ENCODE results near the gene CSNK1A1.

CSNK1A1 gene

GRCh38 chr5:149552553-149553160, 1.4 kb upstream of the CSNK1A1 start:
- H3K4me3 ChIP-seq (ENCODE audit: low read length) = no peak overlapping the region
- TF ChIP-seq CTCF (IDR thresholded peaks at IDR 0.05; ENCODE audit: insufficient read depth, low read depth, low read length, missing control alignments) = no peak
- DNase-seq (ENCODE audit: low read depth) = no peak

- TF ChIP-seq CTCF (IDR thresholded peaks at IDR 0.05; ENCODE audit: insufficient read depth, low read depth, low read length, missing control alignments) = no peak
- peak overlapping the region; percentile 100 for H3K4me3 ChIP-seq (ENCODE audit: low read length)
- no peak for DNase-seq (ENCODE audit: low read depth)
These were observed 827 bp upstream of the CSNK1A1 start for GRCh38 chr5:149552038-149552494.

- TF ChIP-seq CTCF (IDR thresholded peaks at IDR 0.05; ENCODE audit: insufficient read depth, low read depth, low read length, missing control alignments) = no peak
- no peak for DNase-seq (ENCODE audit: low read depth)
- H3K4me3 ChIP-seq (ENCODE audit: low read length) = peak overlapping the region; percentile 100
These were observed 529 bp downstream of the CSNK1A1 start for GRCh38 chr5:149550594-149551226.

GRCh38 chr5:149550268-149550583, 1.0 kb downstream of the CSNK1A1 start:
- TF ChIP-seq CTCF (IDR thresholded peaks at IDR 0.05; ENCODE audit: insufficient read depth, low read depth, low read length, missing control alignments) = no peak
- peak overlapping the region; percentile 100 for H3K4me3 ChIP-seq (ENCODE audit: low read length)
- peak; percentile 53 for DNase-seq (ENCODE audit: low read depth)

GRCh38 chr5:149549461-149550267, 1.6 kb downstream of the CSNK1A1 start:
- TF ChIP-seq CTCF (IDR thresholded peaks at IDR 0.05; ENCODE audit: insufficient read depth, low read depth, low read length, missing control alignments) = no peak
- DNase-seq (ENCODE audit: low read depth) = peak; percentile 81
- peak overlapping the region; percentile 100 for H3K4me3 ChIP-seq (ENCODE audit: low read length)

- H3K4me3 ChIP-seq (ENCODE audit: low read length) = peak overlapping the region; percentile 100
- DNase-seq (ENCODE audit: low read depth) = peak; percentile 92
- TF ChIP-seq CTCF (IDR thresholded peaks at IDR 0.05; ENCODE audit: insufficient read depth, low read depth, low read length, missing control alignments) = no peak
These were observed 4.3 kb downstream of the CSNK1A1 start for GRCh38 chr5:149546974-149547373.

Data from epithelial cell of esophagus (primary cell).